Heart left ventricle (tissue), 13 donors: Measurements from ENCODE around the gene ECI1.

Experiments
- CTCF ChIP-seq, 12 donors: fragments of 200-600 bp; sonication (generic) in 4 of 12; IDR thresholded peaks; one replicate each; pipeline versions ENCODE4 v1.5.0 to v1.8.0; 2018 to 2022; ENCODE audit warnings: antibody characterized with exemption in 12 of 12, mild to moderate bottlenecking in 5 of 12
- POLR2A ChIP-seq, 2 donors: fragments of 450-650 bp; IDR thresholded peaks; one replicate each; pipeline ENCODE4 v1.6.1; 2017; ENCODE audit warnings: antibody characterized with exemption in 2 of 2, mild to moderate bottlenecking in 2 of 2, moderate library complexity in 2 of 2
- donor health status: ischemic (EF 13 %, LVEDD 7.1; RV severe dilation, severe dysfunction).
- donor health status: DM: no; HTN: yes; CAD: no.
- donor health status: DM: no; HTN: no; CAD: no.
- donor health status: ischemic (EF 25% LVEDD 6.9; RV normal size, moderate dysfunction).
- donor health status: ischemic (EF 25% LVEDD 5.7; RV mildly dilated, moderate dysfunction).
- donor health status: ischemic (EF 35%, LVEDD 5.7; RV mildly dilated, moderate dysfunction).
- donor health status: nonischemic (EF 11% LVEDD 7.7; RV severe dilation, severe dysfunction).
- donor health status: DM: yes; HTN: yes; CAD: no.
- donor health status: PGD.
- donor health status: ischemic (EF 29% LVEDD 5.4; RV normal size, mild dysfunction).
- donor health status: nonischemic (EF 23%, LVEDD 6.1; RV moderate dilation, normal function).

- TF ChIP-seq CTCF (IDR thresholded peaks at IDR 0.05) (no peak), POLR2A (IDR thresholded peaks at IDR 0.05) (no peak)
Measured at GRCh38 chr16:2190659-2191445, 60.5 kb downstream of the ECI1 start.
